Measurements from ENCODE around the gene SFR1. TPM values are rescaled to one million over a fixed set of nuclear protein-coding genes. Genes with fewer than 3 reads are reported as not detected.

The SFR1 gene
- total and polyA plus RNA-seq, 8 donors: 2.5 to 3.7 (median 3.0) TPM

DNA sequence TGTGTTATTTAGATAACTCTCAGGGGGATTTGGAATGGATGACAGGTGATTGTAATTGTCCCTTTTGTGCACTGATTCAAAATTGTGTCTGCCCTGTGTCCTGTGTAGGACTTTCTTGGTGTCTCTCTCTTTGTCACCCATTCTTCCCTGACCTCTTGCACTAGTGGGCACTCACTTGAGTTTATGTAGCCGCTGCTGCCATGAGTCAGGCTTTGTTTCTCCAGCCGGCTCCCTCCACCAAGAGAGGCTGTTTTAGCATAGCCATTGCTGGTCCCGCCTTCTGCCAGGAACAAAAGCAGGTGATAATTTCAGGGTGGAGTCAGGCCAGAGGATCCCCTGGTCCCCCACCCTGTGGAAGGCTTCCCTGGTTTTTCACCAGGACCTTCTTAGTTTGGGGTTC is 44.7 kb upstream of the SFR1 start:
- H3K36me3 ChIP-seq: no peaks in the 10 kb centered on the region
- H3K27ac ChIP-seq: no peak overlapping the region
- no peak overlapping the region for H3K4me3 ChIP-seq
- DNase-seq (no peak), ATAC-seq (no peak), FAIRE-seq (no peak)
- 79 to 86% methylated on average over 3 of the region's 3 CpGs for WGBS, 2 donors
- H3K27me3 ChIP-seq: no peaks in the 10 kb centered on the region
- TF ChIP-seq, protein P1, sequence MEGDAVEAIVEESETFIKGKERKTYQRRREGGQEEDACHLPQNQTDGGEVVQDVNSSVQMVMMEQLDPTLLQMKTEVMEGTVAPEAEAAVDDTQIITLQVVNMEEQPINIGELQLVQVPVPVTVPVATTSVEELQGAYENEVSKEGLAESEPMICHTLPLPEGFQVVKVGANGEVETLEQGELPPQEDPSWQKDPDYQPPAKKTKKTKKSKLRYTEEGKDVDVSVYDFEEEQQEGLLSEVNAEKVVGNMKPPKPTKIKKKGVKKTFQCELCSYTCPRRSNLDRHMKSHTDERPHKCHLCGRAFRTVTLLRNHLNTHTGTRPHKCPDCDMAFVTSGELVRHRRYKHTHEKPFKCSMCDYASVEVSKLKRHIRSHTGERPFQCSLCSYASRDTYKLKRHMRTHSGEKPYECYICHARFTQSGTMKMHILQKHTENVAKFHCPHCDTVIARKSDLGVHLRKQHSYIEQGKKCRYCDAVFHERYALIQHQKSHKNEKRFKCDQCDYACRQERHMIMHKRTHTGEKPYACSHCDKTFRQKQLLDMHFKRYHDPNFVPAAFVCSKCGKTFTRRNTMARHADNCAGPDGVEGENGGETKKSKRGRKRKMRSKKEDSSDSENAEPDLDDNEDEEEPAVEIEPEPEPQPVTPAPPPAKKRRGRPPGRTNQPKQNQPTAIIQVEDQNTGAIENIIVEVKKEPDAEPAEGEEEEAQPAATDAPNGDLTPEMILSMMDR (IDR thresholded peaks at IDR 0.05): no peak
- intact Hi-C loops (cut with DNase I): no loop called here
- no peaks in the 10 kb centered on the region for H3K9me3 ChIP-seq
- H3K4me1 ChIP-seq: no peaks in the 10 kb centered on the region

DNA sequence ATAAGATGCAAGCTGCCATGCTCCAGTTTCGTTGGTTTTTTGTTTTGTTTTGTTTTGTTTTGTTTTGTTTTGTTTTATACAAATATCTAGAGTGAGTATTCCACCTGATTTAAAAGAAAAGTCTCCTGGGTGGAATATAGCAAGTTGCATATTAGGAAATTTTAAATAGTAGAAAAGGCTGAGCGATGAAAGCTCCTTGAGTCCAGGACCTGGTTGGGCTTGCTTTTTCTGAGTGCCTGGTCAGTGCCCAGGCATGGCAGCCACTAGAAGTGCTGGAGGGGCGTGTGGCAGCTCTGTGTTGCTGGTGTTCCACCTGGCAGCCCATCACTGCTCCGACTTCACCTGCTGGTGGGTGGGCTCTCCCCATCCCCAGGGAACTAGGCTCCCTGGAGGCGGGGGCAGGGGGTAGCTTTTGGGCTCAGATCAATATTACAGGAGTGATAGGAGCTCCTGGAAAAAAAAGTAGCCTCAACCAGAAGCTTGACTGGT is 44.3 kb upstream of the SFR1 start:
- TF ChIP-seq, protein P1 (IDR thresholded peaks at IDR 0.05): no peak
- no peak overlapping the region for H3K27ac ChIP-seq
- no peaks in the 10 kb centered on the region for H3K9me3 ChIP-seq
- 78 to 88% methylated on average over 5 of the region's 5 CpGs for whole genome bisulfite sequencing, 2 donors
- no peaks in the 10 kb centered on the region for H3K27me3 ChIP-seq
- no peaks in the 10 kb centered on the region for H3K36me3 ChIP-seq
- ATAC-seq: no peak
- DNase-seq: no peak
- intact Hi-C loops (cut with DNase I): no loop called here
- no peaks in the 10 kb centered on the region for H3K4me1 ChIP-seq
- no peak overlapping the region for H3K4me3 ChIP-seq
- no peak for FAIRE-seq

DNA sequence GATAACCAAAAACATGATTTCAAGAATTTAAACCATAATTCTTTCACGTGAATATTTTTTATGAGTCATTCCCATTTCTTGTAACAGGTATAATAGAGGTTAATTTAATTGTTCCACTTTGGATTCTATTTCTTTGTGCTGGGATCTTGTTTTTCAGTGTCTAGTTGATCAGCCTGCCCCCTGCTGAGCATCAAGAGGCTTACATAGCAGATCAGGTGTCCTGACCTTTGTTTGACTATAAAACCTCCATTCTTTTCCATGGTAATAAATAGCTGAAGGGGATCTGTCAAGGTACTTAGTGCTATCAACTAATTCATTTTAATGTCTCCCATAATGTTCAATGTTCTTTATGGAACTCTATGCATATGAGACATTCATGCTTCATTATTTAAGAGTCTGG is 41.2 kb upstream of the SFR1 start:
- ATAC-seq (peak in 3 of 4 donors; percentile 65 to 71 (median 69)), DNase-seq (no peak), FAIRE-seq (peak; percentile 65)
- TF ChIP-seq, protein P1 (IDR thresholded peaks at IDR 0.05): peak in 2 of 4 donors; percentile 29 to 39
- no peaks in the 10 kb centered on the region for H3K9me3 ChIP-seq
- intact Hi-C loops (cut with DNase I): no loop called here
- no peaks in the 10 kb centered on the region for H3K36me3 ChIP-seq
- H3K4me3 ChIP-seq: no peak overlapping the region
- no peaks in the 10 kb centered on the region for H3K4me1 ChIP-seq
- H3K27me3 ChIP-seq: no peaks in the 10 kb centered on the region
- no peak overlapping the region for H3K27ac ChIP-seq
- 19 to 23% methylated on average over 1 of the region's 1 CpG for WGBS, 2 donors

DNA sequence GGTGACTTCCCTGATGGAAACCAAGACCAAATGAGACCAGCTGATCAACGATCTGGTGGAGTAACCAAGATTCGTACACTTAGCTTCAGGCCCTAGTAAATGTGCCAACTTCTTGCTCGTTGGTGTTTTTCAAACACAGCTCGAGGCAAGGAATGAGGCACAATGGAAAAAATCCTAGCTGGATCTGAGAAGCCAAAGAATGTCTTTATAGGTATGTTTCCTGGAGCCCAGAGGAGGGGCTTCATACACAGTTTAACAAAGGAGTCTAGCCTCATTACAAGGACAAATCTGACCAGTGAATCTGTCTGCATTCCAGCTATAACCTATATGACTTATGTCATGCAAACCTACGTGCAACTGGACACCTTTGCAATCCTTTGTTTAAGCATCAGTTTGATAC is 40.0 kb upstream of the SFR1 start:
- 65 to 76% methylated on average over 5 of the region's 5 CpGs for WGBS, 2 donors
- no peak overlapping the region for H3K4me3 ChIP-seq
- intact Hi-C loops (cut with DNase I): no loop called here
- TF ChIP-seq, protein P1 (IDR thresholded peaks at IDR 0.05): no peak
- FAIRE-seq (no peak), DNase-seq (no peak), ATAC-seq (no peak)
- no peaks in the 10 kb centered on the region for H3K27me3 ChIP-seq
- H3K36me3 ChIP-seq: no peaks in the 10 kb centered on the region
- no peaks in the 10 kb centered on the region for H3K4me1 ChIP-seq
- H3K27ac ChIP-seq: no peak overlapping the region
- H3K9me3 ChIP-seq: no peaks in the 10 kb centered on the region

DNA sequence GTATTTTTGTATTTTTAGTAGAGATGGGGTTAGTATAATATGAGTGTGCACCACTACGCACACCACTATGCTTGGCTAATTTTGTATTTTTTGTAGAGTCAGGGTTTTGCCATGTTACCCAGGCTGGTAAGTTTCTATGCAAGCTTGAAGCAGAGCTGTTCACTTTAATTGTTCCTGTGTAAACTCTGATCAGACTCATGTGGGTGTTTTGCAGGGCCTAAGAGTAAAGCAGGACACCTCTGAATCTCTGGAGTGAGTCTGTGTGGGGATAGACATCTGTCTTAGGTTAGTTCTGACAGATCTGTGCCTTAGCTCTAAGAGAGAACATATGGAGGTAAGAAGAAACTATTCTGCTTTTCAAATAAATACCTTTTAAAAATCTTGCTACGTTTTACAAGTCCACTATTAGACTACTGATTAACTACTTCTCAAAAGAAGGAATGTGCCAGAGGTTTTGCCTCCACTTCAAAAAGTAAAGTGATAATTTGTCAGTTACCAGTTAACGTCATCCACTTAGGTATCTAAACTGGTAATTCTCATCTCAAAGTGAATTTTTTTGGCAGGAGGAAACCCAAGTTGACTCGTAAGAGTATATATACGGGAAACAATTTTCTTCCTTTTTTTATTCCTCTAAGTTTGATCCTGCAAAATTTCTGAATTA is 37.4 kb upstream of the SFR1 start:
- Histone ChIP-seq H3K27ac (no peak overlapping the region), H3K9me3 (no peaks in the 10 kb centered on the region), H3K27me3 (no peaks in the 10 kb centered on the region), H3K4me3 (no peak overlapping the region), H3K36me3 (no peaks in the 10 kb centered on the region), H3K4me1 (no peaks in the 10 kb centered on the region)
- TF ChIP-seq, protein P1 (IDR thresholded peaks at IDR 0.05): no peak
- DNase-seq (no peak), FAIRE-seq (no peak), ATAC-seq (no peak)
- intact Hi-C loops (cut with DNase I): no loop called here
- WGBS, 2 donors: 53 to 57% methylated on average over 5 of the region's 5 CpGs
